Endothelial cell of umbilical vein (primary cell): ENCODE data around the gene SERPINA12. TPM values are rescaled to one million over a fixed set of nuclear protein-coding genes. Genes with fewer than 3 reads are reported as not detected.

Experiments
- BruUV-seq: library from RNA; stranded (reverse); fragments of 400-500 nt; replicated peaks from 2 replicates; lab custom pipeline; 2021; lab: Mats Ljungman, UMichigan
- CTCF ChIA-PET: fragments of 300-600, 350-600 bp; sonication (Branson Sonifier 250); formaldehyde crosslinking; loops from one replicate; lab custom pipeline; 2021; ENCODE audit warnings: antibody characterized with exemption, inconsistent platforms; lab: Charles Lee
- POLR2A ChIA-PET: fragments of 300-600, 350-600 bp; sonication (Branson Sonifier 250); formaldehyde crosslinking; loops from one replicate; lab custom pipeline; 2021; ENCODE audit warnings: antibody characterized with exemption, inconsistent platforms; lab: Charles Lee
- DNase-seq: peaks from one replicate; pipeline ENCODE4 v3.0.0-alpha.2; 2011; ENCODE audit warnings: low read depth, low spot score
- FAIRE-seq: peaks from 2 replicates; lab custom pipeline; 2011; peaks lifted over from hg19 to GRCh38; lab: Jason Lieb, UNC
- H2AFZ ChIP-seq: 2 replicates; pipeline ENCODE4 v1.6.0; 2012; ENCODE audit warnings: low read depth, low read length, control low read depth, inconsistent platforms
- H3K27ac ChIP-seq: 2 replicates; pipeline ENCODE4 v1.5.1; 2011; ENCODE audit warnings: low read depth, mild to moderate bottlenecking, control low read depth, low read length, moderate library complexity; ENCODE audit not compliant: insufficient read depth
- H3K27me3 ChIP-seq, 2 experiments: 2 replicates each; pipeline versions ENCODE4 v1.6.0 to v1.6.1; 2011; ENCODE audit warnings: low read length in 2 of 2, mixed read lengths in 1 of 2; ENCODE audit not compliant: control insufficient read depth in 2 of 2, insufficient read depth in 2 of 2
- H3K36me3 ChIP-seq, 2 experiments: 2 replicates in 1 of 2; 3 replicates in 1 of 2; pipeline ENCODE4 v1.5.1; 2011; ENCODE audit warnings: low read length in 2 of 2, mild to moderate bottlenecking in 1 of 2, moderate library complexity in 1 of 2; ENCODE audit not compliant: control insufficient read depth in 2 of 2, insufficient read depth in 2 of 2; ENCODE audit errors: extremely low read depth in 1 of 2
- H3K4me1 ChIP-seq: 3 replicates; pipeline ENCODE4 v1.5.1; 2011; ENCODE audit warnings: mild to moderate bottlenecking, low read length; ENCODE audit not compliant: control insufficient read depth, insufficient read depth; ENCODE audit errors: extremely low read depth
- H3K4me2 ChIP-seq: 2 replicates; pipeline ENCODE4 v1.6.1; 2011; ENCODE audit warnings: low read length, control low read depth, mixed read lengths; ENCODE audit not compliant: insufficient read depth
- H3K4me3 ChIP-seq, 3 experiments: fragments of 200-600 bp in 1 of 3; sonication (generic), shearing (Covaris generic) in 1 of 3; replicated peaks in 1 of 3; 2 replicates each; pipeline ENCODE4 v1.5.1; 2011 to 2016; ENCODE audit warnings: control low read depth in 3 of 3, low read length in 3 of 3, mild to moderate bottlenecking in 2 of 3, inconsistent platforms in 1 of 3, low read depth in 1 of 3, moderate library complexity in 1 of 3; ENCODE audit not compliant: insufficient read depth in 1 of 3
- H3K79me2 ChIP-seq: 2 replicates; pipeline ENCODE4 v1.6.0; 2012; ENCODE audit warnings: low read length, inconsistent platforms; ENCODE audit not compliant: control insufficient read depth, insufficient read depth
- H3K9ac ChIP-seq: replicated peaks from 2 replicates; pipeline ENCODE3; 2011; ENCODE audit warnings: low read length, control low read depth; ENCODE audit not compliant: insufficient read depth; ENCODE audit errors: extremely low read depth
- H3K9me1 ChIP-seq: replicated peaks from 3 replicates; pipeline ENCODE4 v1.6.0; 2011; ENCODE audit warnings: mild to moderate bottlenecking, low read length; ENCODE audit not compliant: control insufficient read depth, insufficient read depth; ENCODE audit errors: extremely low read depth
- H3K9me3 ChIP-seq: replicated peaks from 2 replicates; pipeline ENCODE4 v1.5.1; 2012; ENCODE audit warnings: low read length, inconsistent platforms; ENCODE audit not compliant: control insufficient read depth, insufficient read depth
- H4K20me1 ChIP-seq: replicated peaks from 2 replicates; pipeline ENCODE3; 2011; ENCODE audit warnings: mild to moderate bottlenecking, low read length; ENCODE audit not compliant: control insufficient read depth, insufficient read depth; ENCODE audit errors: extremely low read depth
- EZH2 ChIP-seq: IDR thresholded peaks from 2 replicates; pipeline ENCODE4 v1.6.1; 2012; ENCODE audit warnings: borderline replicate concordance, low read depth, mild to moderate bottlenecking, moderate library complexity, low read length, inconsistent platforms; ENCODE audit not compliant: severe bottlenecking
- FOS ChIP-seq: IDR thresholded peaks from 2 replicates; pipeline ENCODE4 v1.6.1; 2011; ENCODE audit warnings: mild to moderate bottlenecking, low read length, moderate library complexity, borderline replicate concordance; ENCODE audit not compliant: insufficient read depth
- GATA2 ChIP-seq: IDR thresholded peaks from 2 replicates; pipeline ENCODE4 v1.7.0; 2011; ENCODE audit warnings: low read depth, mild to moderate bottlenecking, moderate library complexity, mixed read lengths, low read length; ENCODE audit not compliant: insufficient read length, insufficient read depth
- JUN ChIP-seq: IDR thresholded peaks from 2 replicates; pipeline ENCODE4 v1.6.1; 2011; ENCODE audit warnings: borderline replicate concordance, low read depth; ENCODE audit not compliant: insufficient read length, insufficient read depth
- MYC ChIP-seq: IDR thresholded peaks from one replicate; pipeline ENCODE4 v1.6.1; 2011; ENCODE audit warnings: mild to moderate bottlenecking, low read depth, low read length
- POLR2A ChIP-seq: IDR thresholded peaks from 2 replicates; pipeline ENCODE4 v1.6.1; 2012; ENCODE audit warnings: low read depth, mild to moderate bottlenecking, control low read depth, low read length
- POLR2AphosphoS5 ChIP-seq: IDR thresholded peaks from 2 replicates; pipeline ENCODE4 v1.6.1; 2012; ENCODE audit warnings: low read depth, mild to moderate bottlenecking, control low read depth, low read length, moderate library complexity; ENCODE audit not compliant: insufficient read depth
- dilution Hi-C: fragments of 300-500 bp; cut with MboI; formaldehyde crosslinking; loops from one replicate; pipeline ENCODE4 v1.15.0; 2019; ENCODE audit warnings: low sequenced_read_pairs; ENCODE audit not compliant: extremely low pct_ligation_motif_present
- intact Hi-C: fragments of 100-400 bp; cut with micrococcal nuclease; formaldehyde crosslinking; loops from one replicate; pipeline ENCODE4 v1.10.0; 2022
- polyA plus RNA-seq, 4 experiments: library from polyadenylated mRNA; depleted of rRNA in 3 of 4; stranded (reverse) in 3 of 4; unstranded in 1 of 4; fragments of >200 nt; gene quantifications; 2 replicates each; pipeline versions ENCODE4 v1.2.1 to v1.2.3, GENCODE V29; 2011 to 2012; ENCODE audit warnings: missing spikeins in 1 of 4
- total RNA-seq: library from RNA; stranded (reverse); gene quantifications from 2 replicates; pipeline ENCODE4 v1.2.3, GENCODE V29; 2021
- TF ChIP-seq, protein P1 (sequence below): IDR thresholded peaks from 2 replicates; pipeline ENCODE4 v1.6.1; 2011; ENCODE audit not compliant: insufficient read depth, insufficient read length
- TF ChIP-seq, protein P2 (sequence below), 2 donors: IDR thresholded peaks; 1 replicate in 1 of 2; 2 replicates in 1 of 2; pipeline ENCODE4 v1.5.1; 2011; ENCODE audit warnings: low read length in 2 of 2, mild to moderate bottlenecking in 2 of 2, moderate library complexity in 2 of 2, control low read depth in 1 of 2, inconsistent platforms in 1 of 2, low read depth in 1 of 2; ENCODE audit not compliant: insufficient read depth in 1 of 2; ENCODE audit errors: extremely low read depth in 1 of 2

Gene SERPINA12
- total and polyA plus RNA-seq, 2 donors (not counting 3 experiments of a cell fraction or from before 2014, with no cell fraction given) = not detected

DNA sequence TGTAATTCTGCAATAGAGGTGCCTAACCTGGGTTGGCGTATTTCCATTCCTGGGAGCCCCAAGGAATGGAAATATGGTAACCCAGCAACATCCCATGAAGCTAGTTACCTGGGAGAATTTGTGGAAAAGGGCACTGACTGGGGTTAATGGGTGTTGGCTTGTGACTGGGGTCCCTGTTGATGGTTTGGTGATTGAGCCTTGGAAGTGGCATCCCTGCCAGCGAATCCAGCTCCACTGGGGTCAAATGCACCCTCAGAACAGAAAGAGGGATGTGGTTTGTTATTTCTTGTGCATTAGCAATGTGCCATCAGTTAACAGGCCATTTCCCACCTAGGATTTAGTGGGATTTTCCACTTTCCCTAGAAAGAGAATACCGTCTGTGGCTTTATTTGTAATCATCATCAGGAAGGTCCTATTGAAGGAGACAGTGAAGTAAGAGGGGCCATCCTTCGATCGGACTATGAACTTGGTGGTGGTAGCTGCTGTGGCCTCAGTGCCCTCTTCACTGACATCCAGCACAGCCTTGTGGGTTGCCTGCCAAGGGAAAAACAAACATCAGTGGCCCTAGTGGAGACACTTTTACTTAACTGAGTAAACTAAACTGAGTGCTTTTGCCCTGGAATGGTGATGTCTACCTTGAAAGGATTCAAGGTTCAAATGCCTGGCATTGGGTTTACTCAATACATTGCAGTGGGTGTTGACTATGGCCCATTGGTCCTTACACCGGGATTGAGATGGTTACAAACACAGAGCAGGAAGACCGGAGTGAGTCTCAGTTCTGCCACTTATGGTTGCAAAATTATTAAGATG is 46.3 kb downstream of the SERPINA12 start:
- Histone ChIP-seq H3K27me3 (no peaks in the 10 kb centered on the region), H3K4me3 (no peak overlapping the region), H4K20me1 (no peaks in the 10 kb centered on the region), H3K36me3 (no peaks in the 10 kb centered on the region), H3K79me2 (no peaks in the 10 kb centered on the region), H3K4me1 (no peaks in the 10 kb centered on the region), H3K9ac (no peak overlapping the region), H3K9me3 (peaks cover 2% of the 10 kb centered on the region), H3K9me1 (no peaks in the 10 kb centered on the region), H2AFZ (no peak overlapping the region), H3K4me2 (no peak overlapping the region), H3K27ac (no peak overlapping the region)
- intact Hi-C loops (no loop called here), dilution Hi-C loops (no loop called here)
- no TSS peak for BruUV-seq
- ChIA-PET POLR2A (no interaction called here), CTCF (no interaction called here)
- no peak for FAIRE-seq
- DNase-seq = no peak
- TF ChIP-seq FOS (no peak), MYC (no peak), POLR2A (no peak), EZH2 (no peak), POLR2AphosphoS5 (no peak), GATA2 (no peak), JUN (no peak)
- TF ChIP-seq, protein P1, sequence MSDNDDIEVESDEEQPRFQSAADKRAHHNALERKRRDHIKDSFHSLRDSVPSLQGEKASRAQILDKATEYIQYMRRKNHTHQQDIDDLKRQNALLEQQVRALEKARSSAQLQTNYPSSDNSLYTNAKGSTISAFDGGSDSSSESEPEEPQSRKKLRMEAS = no peak
- TF ChIP-seq, protein P2, sequence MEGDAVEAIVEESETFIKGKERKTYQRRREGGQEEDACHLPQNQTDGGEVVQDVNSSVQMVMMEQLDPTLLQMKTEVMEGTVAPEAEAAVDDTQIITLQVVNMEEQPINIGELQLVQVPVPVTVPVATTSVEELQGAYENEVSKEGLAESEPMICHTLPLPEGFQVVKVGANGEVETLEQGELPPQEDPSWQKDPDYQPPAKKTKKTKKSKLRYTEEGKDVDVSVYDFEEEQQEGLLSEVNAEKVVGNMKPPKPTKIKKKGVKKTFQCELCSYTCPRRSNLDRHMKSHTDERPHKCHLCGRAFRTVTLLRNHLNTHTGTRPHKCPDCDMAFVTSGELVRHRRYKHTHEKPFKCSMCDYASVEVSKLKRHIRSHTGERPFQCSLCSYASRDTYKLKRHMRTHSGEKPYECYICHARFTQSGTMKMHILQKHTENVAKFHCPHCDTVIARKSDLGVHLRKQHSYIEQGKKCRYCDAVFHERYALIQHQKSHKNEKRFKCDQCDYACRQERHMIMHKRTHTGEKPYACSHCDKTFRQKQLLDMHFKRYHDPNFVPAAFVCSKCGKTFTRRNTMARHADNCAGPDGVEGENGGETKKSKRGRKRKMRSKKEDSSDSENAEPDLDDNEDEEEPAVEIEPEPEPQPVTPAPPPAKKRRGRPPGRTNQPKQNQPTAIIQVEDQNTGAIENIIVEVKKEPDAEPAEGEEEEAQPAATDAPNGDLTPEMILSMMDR (IDR thresholded peaks at IDR 0.05; ENCODE audit: extremely low read depth in 1 of 2, insufficient read depth in 1 of 2, low read depth in 1 of 2, low read length in 2 of 2) = no peak
